Stimulated activated CD4-positive, alpha-beta T cell treated with anti-CD3 and anti-CD28 coated beads, Interleukin-12 subunit alpha, Interleukin-12 subunit beta, amount 100 ng/mL, for 4 hours (primary cell): ENCODE data around the gene CCDC149.

Experiments
- DNase-seq: peaks from one replicate; pipeline ENCODE4 v3.0.0-alpha.2; 2020

The CCDC149 gene

DNA sequence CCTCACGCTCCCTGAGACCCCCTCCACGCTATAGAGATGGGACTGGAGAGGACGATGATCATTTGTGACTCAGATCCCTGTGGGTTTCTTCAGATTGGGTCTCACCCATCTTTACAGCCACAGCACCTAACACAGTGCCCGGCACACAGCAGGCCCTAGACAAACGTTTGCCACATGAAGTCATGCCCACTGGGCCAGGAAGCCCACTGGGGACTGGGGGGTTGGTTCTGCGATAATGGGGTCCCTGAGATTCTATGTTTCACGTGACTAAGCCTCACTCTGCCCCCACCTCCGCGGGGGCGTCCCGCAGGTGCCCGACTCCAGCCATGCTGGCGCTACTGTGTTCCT is 113.7 kb downstream of the CCDC149 start:
- no peak for DNase-seq

DNA sequence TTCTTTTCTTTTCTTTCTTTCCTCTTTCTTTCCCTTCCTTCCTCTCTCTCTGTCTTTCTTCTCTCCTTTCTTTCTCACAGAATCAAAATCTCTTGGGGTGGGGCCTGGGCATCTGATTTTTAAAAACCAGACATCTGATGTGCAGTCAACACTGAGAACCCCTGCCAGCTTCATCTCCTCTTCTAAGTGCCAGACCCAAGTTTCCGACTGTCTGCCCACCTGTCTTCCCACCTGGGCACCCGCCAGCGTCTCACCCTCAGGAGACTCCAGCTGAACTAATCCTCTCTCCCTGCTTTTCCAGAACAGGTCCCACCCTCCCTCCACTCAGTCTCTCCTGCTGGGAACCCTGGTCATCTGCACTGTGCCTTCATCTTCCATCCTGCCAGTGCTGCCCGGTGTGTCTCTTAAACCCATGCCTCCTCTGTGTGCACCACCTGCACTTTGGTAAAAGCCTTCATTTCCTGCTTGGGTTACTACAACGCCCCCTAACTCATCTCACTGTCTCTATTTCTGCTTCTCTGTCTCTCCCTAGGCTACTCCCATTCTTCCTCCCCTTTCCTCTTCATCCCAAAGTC is 114.7 kb downstream of the CCDC149 start:
- DNase-seq, result no peak

DNA sequence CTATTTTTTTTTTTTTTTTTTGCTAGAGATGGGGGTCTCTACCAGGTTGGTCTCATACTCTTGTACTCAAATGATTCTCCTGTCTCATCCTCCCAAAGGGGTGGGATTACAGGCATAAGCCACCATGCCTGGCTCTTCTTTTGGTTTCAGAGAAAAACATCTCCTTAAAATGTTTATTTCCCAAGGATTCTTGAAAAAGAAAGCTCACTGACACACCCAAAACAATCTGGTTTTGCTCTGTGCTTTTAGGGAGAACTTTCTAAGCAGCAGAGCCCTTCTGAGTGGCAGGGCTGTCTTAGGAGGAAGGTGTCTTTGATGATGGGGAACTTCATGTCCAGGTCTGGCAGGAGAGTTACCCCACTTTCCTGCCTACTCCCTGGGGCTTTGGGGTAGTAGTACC is 116.2 kb downstream of the CCDC149 start:
- no peak for DNase-seq

DNA sequence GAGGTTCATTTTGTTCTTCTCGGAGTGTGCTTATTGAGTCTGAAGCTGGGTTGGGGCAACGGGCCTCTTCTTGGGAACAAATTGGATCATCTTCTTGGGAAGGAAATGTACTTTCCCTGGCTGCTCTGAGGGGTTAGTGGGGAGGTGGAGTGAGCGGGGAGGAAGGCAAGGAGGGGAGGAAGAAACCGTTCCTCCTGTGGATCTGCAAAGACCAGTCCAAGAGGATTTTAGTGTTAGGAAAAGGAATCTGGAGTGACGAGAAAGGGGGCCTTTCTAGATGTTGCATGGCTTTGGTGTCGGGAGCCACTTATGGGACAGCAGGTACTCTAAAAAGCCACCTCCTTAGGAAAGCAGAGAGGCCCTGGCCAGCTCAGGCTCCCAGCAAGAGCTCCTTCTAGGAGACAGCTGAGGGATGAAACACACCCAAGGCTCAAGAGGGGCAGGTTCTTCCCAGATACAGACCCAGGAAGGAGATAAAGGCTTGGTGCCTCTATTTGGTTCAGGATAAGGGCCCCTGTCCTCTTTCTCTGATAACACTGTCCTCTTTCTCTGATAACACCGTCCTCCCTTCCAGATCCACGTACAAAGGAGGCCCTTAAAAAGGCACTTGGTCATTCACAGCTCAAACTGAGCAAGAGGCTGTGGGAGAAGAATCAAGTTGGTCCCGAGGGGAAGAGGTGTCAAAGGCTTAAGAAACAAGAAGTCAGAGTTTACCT is 117.0 kb downstream of the CCDC149 start:
- DNase-seq, result no peak

DNA sequence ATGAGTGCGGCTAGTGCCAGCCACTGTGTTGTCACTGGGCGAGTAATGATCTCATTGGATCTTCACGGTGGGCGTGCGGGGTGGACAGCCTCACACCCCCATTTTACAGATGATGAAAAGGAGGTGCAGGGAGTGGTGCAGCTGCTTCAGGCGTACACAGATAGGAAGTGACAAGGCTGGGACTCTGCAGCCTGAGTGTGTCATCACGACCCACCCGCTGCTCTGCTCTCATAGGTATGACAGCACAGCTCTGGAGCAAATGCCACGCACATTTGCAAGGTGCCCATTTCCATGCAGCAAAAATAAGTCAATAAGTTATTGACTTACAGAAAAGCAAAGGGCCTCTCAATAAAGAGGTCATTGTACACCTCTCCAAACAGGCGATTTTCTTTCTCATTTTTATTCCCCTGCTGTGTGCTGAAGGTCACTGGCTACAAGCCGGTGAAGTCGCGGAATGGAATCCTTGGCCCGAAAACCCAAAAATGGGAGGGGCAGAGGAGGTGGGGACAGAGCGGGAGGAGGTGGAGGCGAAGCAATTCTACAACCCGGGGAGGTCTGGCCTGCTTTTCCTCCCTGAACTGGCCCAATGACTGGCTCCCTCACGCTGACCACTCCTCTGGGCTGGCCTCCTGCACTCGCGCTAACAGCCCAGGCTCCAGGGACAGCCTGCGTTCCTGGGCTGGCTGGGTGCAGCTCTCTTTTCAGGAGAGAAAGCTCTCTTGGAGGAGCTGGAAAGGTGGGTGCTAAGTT is 117.8 kb downstream of the CCDC149 start, which contains the start of gene SOD3:
TSS of gene SOD3 (plus strand) at position 658 of the 750 bp plus-strand sequence. CDS start 3,949 bp downstream, outside the sequence.
- DNase-seq, result no peak

DNA sequence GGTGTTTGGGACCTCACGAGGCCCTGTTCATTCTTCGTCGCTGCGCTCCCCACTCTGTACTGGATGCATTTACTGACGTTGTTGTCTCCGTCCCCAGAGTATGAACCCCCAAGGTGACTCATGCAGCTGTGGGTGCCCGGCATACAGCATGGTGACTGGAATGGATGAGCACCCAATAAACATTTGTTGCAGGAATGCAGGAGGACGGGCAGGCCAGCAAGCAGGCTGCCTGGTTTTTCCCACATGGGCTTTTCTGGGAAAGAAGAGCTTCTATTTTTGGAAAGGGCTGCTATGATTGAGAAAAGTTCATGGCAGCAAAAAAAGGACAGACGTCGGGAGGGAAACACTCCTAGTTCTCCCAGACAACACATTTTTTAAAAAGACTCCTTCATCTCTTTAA is 118.4 kb downstream of the CCDC149 start:
- no peak for DNase-seq

DNA sequence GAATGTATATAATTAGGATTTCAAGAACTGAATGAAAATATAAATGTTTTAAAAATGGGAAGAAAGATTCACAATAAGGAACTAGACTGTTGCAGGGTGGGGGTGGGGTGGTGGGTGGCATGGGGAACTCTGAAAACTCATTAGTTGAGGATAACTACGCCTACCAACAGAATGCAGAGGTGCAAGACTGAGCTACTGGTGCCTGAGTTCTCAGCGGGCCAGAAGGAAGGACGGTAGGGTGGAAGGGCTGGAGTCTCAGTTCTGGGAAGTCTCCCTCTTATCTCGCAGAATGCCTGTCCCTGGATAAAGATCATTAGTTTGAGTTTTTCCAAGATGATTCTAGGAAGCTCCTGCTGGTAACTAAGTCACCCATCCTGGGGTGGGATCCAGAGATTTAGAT is 118.8 kb downstream of the CCDC149 start:
- no peak for DNase-seq

DNA sequence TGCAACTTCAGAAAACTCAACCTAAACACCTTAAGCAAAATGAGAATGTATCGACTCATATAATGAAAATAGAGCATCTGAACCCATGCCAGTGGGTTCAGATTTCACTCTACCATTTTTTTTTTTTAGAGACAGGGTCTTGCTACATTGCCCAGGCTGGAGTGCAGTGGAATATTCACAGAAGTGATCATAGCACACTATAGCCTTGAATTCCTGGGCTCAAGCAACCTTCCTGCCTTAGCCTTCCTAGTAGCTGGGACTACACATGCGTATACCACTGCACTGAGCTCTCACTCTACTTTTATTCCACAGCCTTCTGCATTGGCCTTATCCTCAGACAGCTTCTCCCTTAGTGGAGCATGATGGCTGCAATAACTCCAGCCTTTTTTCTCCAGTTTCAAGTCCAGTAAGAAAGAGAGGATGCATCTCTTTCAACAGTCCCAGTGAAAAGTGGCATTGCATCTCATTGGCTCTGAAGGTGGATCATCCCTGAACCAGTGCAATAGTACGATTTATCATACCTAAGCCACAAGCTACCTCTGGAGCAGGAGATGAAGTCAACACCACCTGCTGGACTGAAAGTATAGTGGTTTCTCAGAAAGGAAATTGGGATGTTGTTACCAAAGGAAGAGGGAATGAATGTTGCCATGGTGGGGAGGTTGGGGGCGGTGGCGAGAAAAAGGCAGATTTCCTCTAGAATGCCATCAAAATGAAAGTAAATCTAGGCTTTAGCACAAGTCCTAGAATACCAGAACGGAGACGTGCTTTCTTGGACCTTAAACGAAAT is 119.4 kb downstream of the CCDC149 start:
- DNase-seq, result no peak

DNA sequence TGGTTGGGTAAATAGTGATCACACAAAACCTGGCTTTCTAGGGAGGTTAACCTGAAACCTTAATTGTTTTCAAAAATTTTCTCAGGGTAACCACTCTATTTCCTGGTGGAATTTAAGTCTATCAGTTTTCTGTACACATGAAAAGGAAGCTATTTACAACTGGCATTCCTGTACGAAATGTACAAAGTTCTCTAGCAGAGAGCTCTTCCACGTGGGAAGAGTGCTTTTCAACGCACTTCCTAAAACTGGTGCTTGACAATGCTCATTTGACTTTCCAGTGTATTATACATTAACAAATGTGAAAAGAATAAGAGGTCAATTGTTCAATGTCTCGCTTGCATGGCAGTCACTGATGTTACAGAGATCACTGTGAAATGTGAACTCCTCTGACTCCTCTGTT is 120.3 kb downstream of the CCDC149 start:
- DNase-seq, result no peak

DNA sequence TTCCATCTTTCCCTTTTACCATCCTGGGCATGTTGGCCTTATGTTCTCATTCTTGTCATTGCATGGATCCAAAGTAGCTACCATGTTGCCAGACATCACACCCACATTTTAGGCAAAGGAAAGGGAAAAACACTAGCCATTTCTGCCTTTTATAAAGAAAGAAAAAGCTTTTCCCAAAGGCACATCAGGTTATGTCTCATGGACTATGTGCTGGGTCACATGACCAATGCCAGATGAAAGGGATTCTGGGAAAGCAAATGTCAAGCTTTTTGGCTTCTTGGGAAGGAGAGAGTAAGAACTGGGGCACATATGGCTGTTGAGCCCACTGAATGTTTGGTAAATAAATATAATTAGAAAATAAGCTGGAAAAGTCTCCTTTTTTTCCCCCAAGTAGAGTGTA is 121.8 kb downstream of the CCDC149 start:
- DNase-seq, result no peak

DNA sequence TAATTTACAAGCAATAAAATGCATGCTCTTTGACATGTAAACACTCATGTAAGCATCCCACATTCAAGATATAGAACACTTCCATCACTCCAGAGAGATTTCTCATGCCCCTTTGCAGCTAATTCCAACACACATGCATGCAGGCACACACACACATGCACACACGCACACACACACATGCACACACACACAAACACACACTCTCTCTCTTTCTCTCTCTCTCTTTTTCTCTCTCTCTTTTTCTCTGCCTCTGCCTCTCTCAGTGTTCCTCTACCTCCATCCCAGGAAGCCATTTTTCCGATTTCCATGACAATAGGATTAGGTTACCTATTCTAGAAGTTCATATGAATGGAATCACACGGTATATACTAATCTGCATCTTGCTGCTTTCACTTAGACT is 129.3 kb downstream of the CCDC149 start:
- no peak for DNase-seq

DNA sequence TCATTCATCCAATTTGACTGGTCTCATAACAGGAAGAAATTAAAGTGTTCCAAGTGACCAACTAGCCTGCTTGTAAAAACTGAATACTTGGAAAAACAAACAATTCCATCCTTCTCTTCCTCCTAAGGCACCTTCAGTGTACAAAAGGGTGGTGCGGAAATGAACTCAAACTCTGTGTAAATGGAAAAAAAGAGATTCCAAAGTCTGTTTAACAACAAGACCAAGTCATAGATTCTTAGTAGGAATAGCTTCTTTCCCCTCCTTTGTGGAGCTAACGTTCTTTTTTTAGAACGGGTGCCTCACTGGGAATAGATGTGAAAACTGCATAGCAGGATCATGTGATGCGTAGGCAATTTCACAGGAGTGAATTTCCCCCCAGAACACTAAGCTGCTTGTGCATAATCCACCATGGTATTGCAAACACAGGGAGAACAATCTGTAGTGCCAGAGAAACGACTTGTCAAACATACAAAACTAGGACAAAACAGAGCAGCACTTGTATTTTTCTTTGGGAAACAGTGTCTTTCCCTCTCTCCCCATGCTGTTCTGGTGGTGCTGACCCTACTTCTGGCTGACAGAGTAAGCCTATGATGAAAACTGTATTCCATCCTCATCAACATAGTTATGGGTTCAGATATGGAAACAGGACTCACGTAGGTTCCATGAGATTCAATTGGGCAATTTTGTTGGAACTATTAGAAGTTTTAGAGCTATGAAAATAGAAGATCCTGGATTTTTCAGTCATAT is 130.7 kb downstream of the CCDC149 start:
- no peak for DNase-seq

DNA sequence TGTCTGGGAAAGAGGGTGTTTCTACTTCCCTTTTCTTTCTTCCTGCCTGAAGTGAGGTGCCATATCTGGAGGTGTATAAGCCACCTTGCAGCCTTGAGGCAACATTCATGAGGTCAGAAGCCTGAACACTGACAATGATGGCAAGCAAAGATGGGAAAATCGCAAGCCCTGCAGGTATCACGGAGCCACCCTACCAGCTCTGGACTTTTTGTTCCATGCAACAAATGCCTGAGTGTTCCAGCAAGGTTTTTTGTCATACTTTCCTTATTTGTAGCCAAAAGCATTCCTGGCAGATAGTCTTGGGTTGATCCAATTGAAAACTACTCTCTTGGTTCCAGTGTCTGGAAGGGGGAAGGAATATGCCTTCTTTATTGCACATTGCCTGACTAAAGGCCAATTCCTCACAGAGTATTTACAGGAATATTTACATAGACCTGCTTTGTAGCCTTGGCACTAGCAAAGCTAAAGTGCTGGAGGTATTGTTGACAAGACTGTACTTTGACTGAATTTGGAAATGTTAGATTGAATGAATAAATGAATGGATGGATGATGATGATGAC is 131.8 kb downstream of the CCDC149 start:
- DNase-seq, result no peak

DNA sequence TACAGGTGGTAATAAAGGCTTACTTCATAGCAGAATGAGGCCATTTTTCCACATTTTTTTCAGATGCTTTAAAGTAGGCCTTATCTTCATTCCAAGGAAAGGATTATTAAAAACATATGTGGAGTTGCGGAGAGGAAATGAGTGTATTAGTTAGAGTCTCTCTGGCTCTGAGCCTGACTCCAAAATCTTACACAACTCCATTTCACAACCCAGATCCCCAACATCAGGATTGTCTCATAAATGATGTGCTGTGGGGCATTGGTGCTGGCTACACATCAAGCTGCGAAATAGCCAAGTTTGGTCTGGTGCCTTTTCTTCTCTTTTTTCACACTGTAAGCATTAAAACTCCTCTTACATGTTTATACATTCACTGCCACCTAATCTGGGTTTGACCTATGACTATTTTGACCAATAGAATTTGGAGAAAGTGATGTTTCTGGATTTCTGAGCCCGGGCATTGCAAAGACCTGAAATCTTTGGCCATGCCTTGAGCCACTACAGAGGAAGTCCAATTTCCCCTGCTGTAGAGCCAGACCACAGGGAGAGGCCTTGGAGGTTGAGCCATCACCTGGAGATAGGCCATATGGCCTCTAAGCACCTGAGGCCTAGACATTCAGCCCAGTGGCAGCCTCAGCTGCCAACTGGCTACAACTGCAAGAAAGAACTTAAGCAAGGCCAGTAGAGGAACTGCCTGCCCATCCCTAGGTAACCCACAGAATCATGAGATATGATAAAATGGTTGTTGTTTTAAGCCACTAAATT is 134.2 kb downstream of the CCDC149 start:
- no peak for DNase-seq

DNA sequence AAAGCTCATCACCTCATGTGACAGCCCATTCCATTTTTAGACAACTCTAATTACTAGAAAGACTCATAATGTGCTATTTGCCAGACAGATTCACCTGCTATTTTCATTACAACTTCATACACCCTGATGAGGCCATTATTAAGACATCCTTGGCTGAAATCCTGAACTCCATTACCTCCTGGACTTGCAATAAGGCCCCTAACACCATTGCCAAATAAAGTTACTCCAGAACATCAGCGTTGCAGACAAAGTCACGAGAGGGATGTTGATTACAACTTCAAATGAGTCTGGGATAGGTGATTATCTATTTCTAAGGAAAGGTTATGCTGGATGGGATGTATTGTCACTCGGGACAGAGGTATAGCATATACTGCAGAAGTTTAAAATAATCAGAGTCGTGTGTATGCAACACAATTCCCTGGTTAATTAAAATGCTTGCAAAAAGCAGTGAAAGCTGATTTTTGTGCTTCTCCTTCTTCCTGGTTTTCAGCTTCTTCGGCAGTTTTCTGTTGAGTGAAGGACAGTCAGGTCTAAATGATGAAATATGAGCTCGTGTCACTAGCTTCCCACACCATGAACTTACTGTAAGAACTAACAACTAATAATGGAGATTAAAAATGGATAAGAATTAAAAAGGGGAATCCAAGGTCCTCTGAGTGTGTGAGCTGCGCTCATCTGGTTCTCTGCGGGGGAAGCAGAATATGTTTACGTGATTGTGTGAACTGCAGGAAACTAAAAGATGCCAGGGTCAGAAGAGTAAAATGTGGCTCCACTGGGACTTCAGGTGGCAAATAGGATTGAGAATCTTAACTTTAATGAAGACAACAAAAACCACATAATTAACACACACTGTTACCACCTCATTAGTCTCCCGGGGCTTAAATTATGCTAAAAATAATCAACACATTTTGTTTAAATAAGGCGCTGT is 135.0 kb downstream of the CCDC149 start:
- DNase-seq, result no peak

DNA sequence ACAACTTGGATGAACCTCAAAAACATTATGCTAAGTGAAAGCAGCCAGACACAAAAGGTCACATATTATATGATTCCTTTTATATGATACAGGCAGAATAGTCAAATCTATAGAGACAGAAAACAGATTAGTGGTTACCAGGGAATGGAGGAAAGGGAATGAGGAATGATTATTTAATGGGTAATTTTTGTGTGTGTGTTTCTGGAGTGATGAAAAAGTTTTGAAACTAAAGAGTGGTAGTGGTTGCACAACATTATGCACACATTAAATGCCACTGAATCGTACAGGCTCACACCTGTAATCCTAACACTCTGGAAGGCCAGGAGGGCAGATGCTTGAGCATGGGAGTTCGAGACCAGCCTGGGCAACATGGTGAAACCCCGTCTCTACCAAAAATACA is 137.1 kb downstream of the CCDC149 start:
- DNase-seq, result no peak

DNA sequence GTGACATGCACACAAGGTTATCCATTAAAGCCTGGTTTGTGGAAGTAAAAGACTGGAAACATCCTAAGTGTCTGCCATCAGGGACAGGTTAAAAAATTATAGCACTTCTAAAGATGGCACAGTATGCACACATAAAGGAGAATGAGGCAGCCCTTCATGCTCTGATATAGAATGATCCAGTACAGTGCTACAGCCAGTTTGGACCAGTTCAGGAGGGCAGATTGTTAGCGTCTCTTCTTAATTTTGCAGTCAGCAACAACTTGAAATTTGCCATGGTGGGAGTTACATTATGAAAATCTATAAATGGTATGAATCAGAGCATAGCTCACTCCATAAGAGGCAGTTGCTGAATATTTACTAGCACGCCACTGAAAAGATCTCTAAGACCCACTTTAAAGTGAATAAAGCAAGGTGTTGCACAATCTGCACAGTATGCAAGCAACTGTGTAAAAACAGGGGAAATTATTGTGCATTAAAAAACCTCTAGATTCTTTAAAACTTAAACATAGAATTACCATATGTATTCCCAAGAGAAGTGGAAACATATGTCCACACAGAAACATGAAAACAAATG is 137.7 kb downstream of the CCDC149 start:
- no peak for DNase-seq

DNA sequence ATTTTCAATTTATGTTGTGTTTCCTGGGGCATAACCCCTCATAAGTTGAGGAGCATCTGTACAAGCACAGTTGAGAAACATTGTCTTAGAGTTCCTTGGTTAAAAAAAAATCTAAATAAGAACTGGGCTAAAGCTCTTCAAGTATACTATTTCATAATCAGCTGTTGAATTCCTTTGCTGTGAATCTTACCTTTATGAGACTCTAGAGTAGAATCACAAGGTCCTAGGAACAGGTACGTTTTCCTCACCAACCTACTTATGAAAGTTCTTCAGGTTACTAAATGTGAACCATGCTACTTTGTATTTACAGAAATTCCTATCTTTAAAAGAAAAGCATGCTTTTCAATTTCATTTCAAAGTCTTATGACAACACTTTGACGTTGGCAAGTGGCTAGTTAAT is 138.4 kb downstream of the CCDC149 start:
- DNase-seq, result no peak

DNA sequence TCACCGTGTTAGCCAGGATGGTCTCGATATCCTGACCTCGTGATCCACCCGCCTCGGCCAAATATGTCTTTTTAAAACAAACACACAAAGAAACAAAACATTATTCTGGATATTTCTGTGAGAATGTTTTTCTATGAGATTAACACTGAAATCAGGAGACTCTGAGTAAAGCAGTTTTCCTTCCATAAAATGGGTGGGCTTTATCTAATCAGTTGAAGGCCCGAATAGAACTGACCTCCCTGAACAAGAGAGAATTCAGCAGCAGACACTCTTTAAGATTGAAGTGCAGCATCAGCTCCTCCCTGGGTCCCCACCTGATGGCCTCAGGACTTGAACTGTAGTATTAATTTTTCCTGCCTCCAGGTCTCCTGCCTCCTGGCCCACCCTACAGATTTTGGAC is 139.9 kb downstream of the CCDC149 start:
- no peak for DNase-seq

DNA sequence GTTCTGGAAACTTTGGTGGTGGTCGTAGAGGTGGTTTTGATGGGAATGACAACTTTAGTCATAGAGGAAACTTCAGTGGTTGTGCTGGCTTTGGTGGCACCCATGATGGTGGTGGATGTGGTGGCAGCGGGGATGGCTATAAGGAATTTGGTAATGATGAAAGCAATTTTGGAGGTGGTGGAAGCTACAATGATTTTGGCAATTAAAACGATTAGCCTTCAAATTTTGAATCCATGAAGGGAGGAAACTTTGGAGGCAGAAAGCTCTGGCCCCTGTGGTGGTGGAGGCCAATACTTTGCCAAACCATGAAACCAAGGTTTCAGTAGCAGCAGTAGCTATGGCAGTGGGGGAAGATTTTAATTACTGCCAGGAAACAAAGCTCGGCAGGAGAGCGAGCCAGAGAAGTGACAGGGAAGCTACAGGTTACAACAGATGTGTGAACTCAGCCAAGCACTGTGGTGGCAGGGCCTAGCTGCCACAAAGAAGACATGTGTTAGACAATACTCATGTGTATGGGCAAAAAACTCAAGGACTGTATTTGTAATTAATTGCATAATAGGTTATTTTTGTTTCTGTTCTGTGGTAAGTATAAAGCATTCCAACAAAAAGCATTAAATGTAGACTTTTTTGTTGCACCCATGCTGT is 140.7 kb downstream of the CCDC149 start:
- no peak for DNase-seq
